DMS79 (cell line): Measurements from ENCODE around the gene MYOM1.
"Not testable (repeated sequence)": the region's sequence is repeated elsewhere in the genome, so short reads cannot be mapped to it uniquely, and the experiment has no call there.

Experiments
- DNase-seq: peaks from one replicate; lab custom pipeline; 2025; lab: John Stamatoyannopoulos, UW

Gene MYOM1

GRCh38 chr18:3055186-3055728, 164.5 kb downstream of the MYOM1 start:
- no peak for DNase-seq

GRCh38 chr18:3054780-3055179, 165.0 kb downstream of the MYOM1 start:
- no peak for DNase-seq

- DNase-seq, result no peak
Measured at GRCh38 chr18:3054214-3054613, 165.6 kb downstream of the MYOM1 start.

GRCh38 chr18:3053081-3053480, 166.7 kb downstream of the MYOM1 start:
- DNase-seq, result no peak

GRCh38 chr18:3052411-3052758, 167.4 kb downstream of the MYOM1 start:
- no peak for DNase-seq

- no peak for DNase-seq
Measured at GRCh38 chr18:3051718-3052410, 167.9 kb downstream of the MYOM1 start.

GRCh38 chr18:3049897-3050454, 169.8 kb downstream of the MYOM1 start:
- DNase-seq, result not testable (repeated sequence)

GRCh38 chr18:3048820-3049349, 170.9 kb downstream of the MYOM1 start:
- no peak for DNase-seq

- DNase-seq, result no peak
Measured at GRCh38 chr18:3048121-3048520, 171.6 kb downstream of the MYOM1 start.

GRCh38 chr18:3046216-3046808, 173.5 kb downstream of the MYOM1 start:
- no peak for DNase-seq

GRCh38 chr18:3044931-3045698, 174.7 kb downstream of the MYOM1 start:
- DNase-seq, result peak; percentile 67

GRCh38 chr18:3042379-3042778, 177.4 kb downstream of the MYOM1 start:
- no peak for DNase-seq

GRCh38 chr18:3041843-3042242, 177.9 kb downstream of the MYOM1 start:
- no peak for DNase-seq

- no peak for DNase-seq
Measured at GRCh38 chr18:3040881-3041280, 178.9 kb downstream of the MYOM1 start.

- DNase-seq, result no peak
Measured at GRCh38 chr18:3040173-3040572, 179.6 kb downstream of the MYOM1 start.

GRCh38 chr18:3037423-3037915, 182.3 kb downstream of the MYOM1 start:
- DNase-seq, result no peak

- DNase-seq, result no peak
Measured at GRCh38 chr18:3036108-3036507, 183.7 kb downstream of the MYOM1 start.

- no peak for DNase-seq
Measured at GRCh38 chr18:3035635-3036034, 184.1 kb downstream of the MYOM1 start.

- no peak for DNase-seq
Measured at GRCh38 chr18:3032721-3033120, 187.0 kb downstream of the MYOM1 start.

- DNase-seq, result no peak
Measured at GRCh38 chr18:3029215-3029952, 190.4 kb downstream of the MYOM1 start.

GRCh38 chr18:3028115-3028514, 191.7 kb downstream of the MYOM1 start:
- not testable (repeated sequence) for DNase-seq
